ENCODE results near the gene DPF1.

- TF ChIP-seq CTCF (IDR thresholded peaks at IDR 0.05) (no peak), POLR2A (IDR thresholded peaks at IDR 0.05) (no peak), EP300 (IDR thresholded peaks at IDR 0.05; ENCODE audit: low read depth) (no peak), POLR2AphosphoS5 (IDR thresholded peaks at IDR 0.05) (no peak)
Observed at GRCh38 chr19:38206928-38207327, 17.1 kb downstream of the DPF1 start.
